K562 (cell line): ENCODE measurements around the gene FAM227A. TPM values are rescaled to one million over a fixed set of nuclear protein-coding genes. Genes with fewer than 3 reads are reported as not detected.

Experiments
- ATAC-seq: fragments of 200-7000 bp; cut with Tn5 transposase; 3 replicates; pipeline ENCODE4 v1.9.1; 2020; ENCODE audit warnings: moderate library complexity
- BruUV-seq: library from RNA; stranded (reverse); fragments of 400-500 nt; replicated peaks from 2 replicates; lab custom pipeline; 2021; lab: Mats Ljungman, UMichigan
- CTCF ChIA-PET: fragments of 300-600 bp; formaldehyde crosslinking; extraction: SDS; loops from one replicate; lab custom pipeline; 2021; ENCODE audit warnings: low intra/inter-chr PET ratio; lab: Yijun Ruan, JAX
- POLR2A ChIA-PET: fragments of 300-600, 350-650 bp; sonication (Branson Sonifier 250); formaldehyde crosslinking; extraction: SDS; loops from one replicate; lab custom pipeline; 2021; ENCODE audit warnings: antibody characterized with exemption, inconsistent platforms; lab: Yijun Ruan, JAX
- DNase-seq, 4 experiments: peaks; one replicate each; pipeline versions ENCODE4 v3.0.0 to v3.0.0-alpha.2; 2011 to 2018; ENCODE audit warnings: low spot score in 3 of 4, mixed read lengths in 3 of 4; ENCODE audit errors: extremely low read depth in 1 of 4
- FAIRE-seq: peaks from 2 replicates; lab custom pipeline; 2011; peaks lifted over from hg19 to GRCh38; lab: Jason Lieb, UNC
- H2AFZ ChIP-seq: 2 replicates; pipeline ENCODE4 v1.6.0; 2011; ENCODE audit warnings: low read depth, low read length, control low read depth, inconsistent platforms
- H3K27ac ChIP-seq: fragments of 200-600 bp; 3 replicates; pipeline ENCODE4 v1.8.0; 2011; ENCODE audit warnings: low read depth, mild to moderate bottlenecking, control low read depth, inconsistent platforms, low read length, moderate library complexity, mixed read lengths; ENCODE audit errors: extremely low read depth
- H3K27me3 ChIP-seq, 2 experiments: fragments of 300-600 bp in 1 of 2; 2 replicates in 1 of 2; 3 replicates in 1 of 2; pipeline versions ENCODE4 v1.6.0 to v1.8.0; 2011; ENCODE audit warnings: inconsistent platforms in 2 of 2, low read length in 2 of 2, mild to moderate bottlenecking in 1 of 2, mixed read lengths in 1 of 2, moderate library complexity in 1 of 2; ENCODE audit not compliant: control insufficient read depth in 2 of 2, insufficient read depth in 2 of 2
- H3K36me3 ChIP-seq: fragments of 300-600 bp; 3 replicates; pipeline ENCODE4 v1.8.0; 2011; ENCODE audit warnings: mild to moderate bottlenecking, low read length, inconsistent platforms; ENCODE audit not compliant: control insufficient read depth, insufficient read depth
- H3K4me1 ChIP-seq, 2 experiments: fragments of 200-600 bp in 1 of 2; replicated peaks in 1 of 2; 2 replicates in 1 of 2; 3 replicates in 1 of 2; pipeline versions ENCODE4 v1.5.1 to v1.8.0; 2011; ENCODE audit warnings: inconsistent platforms in 2 of 2, low read length in 2 of 2, mild to moderate bottlenecking in 1 of 2, mixed read lengths in 1 of 2, moderate library complexity in 1 of 2; ENCODE audit not compliant: control insufficient read depth in 2 of 2, insufficient read depth in 2 of 2
- H3K4me2 ChIP-seq: 2 replicates; pipeline ENCODE4 v1.6.1; 2011; ENCODE audit warnings: low read length, control low read depth, inconsistent platforms, mixed read lengths; ENCODE audit not compliant: insufficient read depth
- H3K4me3 ChIP-seq: fragments of 200-600 bp; sonication (generic), shearing (Covaris generic); 2 replicates; pipeline ENCODE4 v1.5.1; 2016; ENCODE audit warnings: control low read depth, inconsistent platforms
- H3K79me2 ChIP-seq: fragments of 200-600 bp; 3 replicates; pipeline ENCODE4 v1.8.0; 2011; ENCODE audit warnings: low read length, inconsistent platforms; ENCODE audit not compliant: control insufficient read depth, insufficient read depth
- H3K9ac ChIP-seq, 2 experiments: 2 replicates each; pipeline versions ENCODE4 v1.6.0 to v1.6.1; 2011; ENCODE audit warnings: low read depth in 2 of 2, low read length in 2 of 2, control low read depth in 1 of 2, inconsistent platforms in 1 of 2, mild to moderate bottlenecking in 1 of 2, mixed read lengths in 1 of 2; ENCODE audit not compliant: insufficient read depth in 1 of 2
- H3K9me1 ChIP-seq: one replicate; pipeline ENCODE4 v1.6.0; 2011; ENCODE audit warnings: inconsistent platforms, mild to moderate bottlenecking, low read length, moderate library complexity; ENCODE audit not compliant: control insufficient read depth, insufficient read depth
- H3K9me3 ChIP-seq: replicated peaks from 2 replicates; pipeline ENCODE4 v1.5.1; 2011; ENCODE audit warnings: low read depth, low read length, inconsistent platforms; ENCODE audit not compliant: control insufficient read depth, insufficient read depth
- H4K20me1 ChIP-seq: replicated peaks from 2 replicates; pipeline ENCODE4 v1.6.1; 2011; ENCODE audit warnings: low read length, inconsistent platforms, mixed read lengths; ENCODE audit not compliant: control insufficient read depth, insufficient read depth
- ATF6 ChIP-seq: sonication (generic); formaldehyde crosslinking; IDR thresholded peaks from 2 replicates; pipeline ENCODE4 v1.4.0; 2020; ENCODE audit warnings: mild to moderate bottlenecking, missing genetic modification reagents
- ATF7 ChIP-seq: fragments of 450-650 bp; IDR thresholded peaks from 2 replicates; pipeline ENCODE4 v1.7.1; 2014; ENCODE audit warnings: mild to moderate bottlenecking, moderate library complexity
- GTF3C2 ChIP-seq: IDR thresholded peaks from 3 replicates; pipeline ENCODE4 v1.6.1; 2011; ENCODE audit warnings: borderline replicate concordance, mild to moderate bottlenecking, moderate library complexity; ENCODE audit not compliant: insufficient read length; ENCODE audit errors: extremely low read depth
- HDGF ChIP-seq: fragments of 450-650 bp; IDR thresholded peaks from 2 replicates; pipeline ENCODE4 v1.6.1; 2016
- HSF4 ChIP-seq: fragments of 250-450 bp; sonication (Bioruptor Pico); IDR thresholded peaks from 2 replicates; pipeline ENCODE4 v2.1.2; 2022; ENCODE audit warnings: mild to moderate bottlenecking, moderate library complexity, borderline replicate concordance
- KLF13 ChIP-seq: fragments of 450-650 bp; IDR thresholded peaks from 2 replicates; pipeline ENCODE4 v1.6.1; 2016; ENCODE audit warnings: missing genetic modification characterization, low read depth, mild to moderate bottlenecking, missing compliant biosample characterization, moderate library complexity, borderline replicate concordance
- RUNX1 ChIP-seq: sonication (generic); IDR thresholded peaks from 2 replicates; pipeline ENCODE4 v1.6.1; 2016; ENCODE audit warnings: antibody characterized with exemption, low read depth
- TGIF2 ChIP-seq: sonication (generic); formaldehyde crosslinking; IDR thresholded peaks from 2 replicates; pipeline ENCODE4 v1.8.1; 2022; ENCODE audit warnings: mild to moderate bottlenecking, missing genetic modification reagents, moderate library complexity
- THRA ChIP-seq: fragments of 450-650 bp; IDR thresholded peaks from 2 replicates; pipeline ENCODE4 v1.6.1; 2017; ENCODE audit warnings: mild to moderate bottlenecking, moderate library complexity
- ZBTB9 ChIP-seq: fragments of 450-650 bp; formaldehyde crosslinking; IDR thresholded peaks from 2 replicates; pipeline ENCODE4 v1.4.0; 2020; ENCODE audit warnings: mild to moderate bottlenecking, moderate library complexity
- ZNF224 ChIP-seq: sonication (generic); formaldehyde crosslinking; IDR thresholded peaks from 2 replicates; pipeline ENCODE4 v1.8.0; 2022; ENCODE audit warnings: mild to moderate bottlenecking, missing genetic modification reagents
- ZNF408 ChIP-seq: fragments of 250-450 bp; sonication (Bioruptor Pico); IDR thresholded peaks from 2 replicates; pipeline ENCODE4 v1.4.0; 2020; ENCODE audit warnings: low read depth, mild to moderate bottlenecking, moderate library complexity
- ZNF449 ChIP-seq: fragments of 250-450 bp; sonication (Bioruptor Pico); IDR thresholded peaks from 2 replicates; pipeline ENCODE4 v1.8.0; 2022; ENCODE audit warnings: moderate library complexity, mild to moderate bottlenecking, inconsistent platforms
- ZNF79 ChIP-seq: fragments of 250-450 bp; sonication (Bioruptor Pico); IDR thresholded peaks from 2 replicates; pipeline ENCODE4 v1.4.0; 2020; ENCODE audit warnings: low read depth, mild to moderate bottlenecking, moderate library complexity
- WGBS: fragments of 100-300 bp; shearing (Covaris generic); methylation state at CpG from one replicate; pipeline ENCODE4 v1.1.6; 2016; ENCODE audit warnings: low coverage, mixed read lengths; ENCODE audit not compliant: insufficient coverage; ENCODE audit errors: missing lambda C conversion rate; 5-methylcytosine and 5-hydroxymethylcytosine counted together
- in situ Hi-C: fragments of 300-500 bp; cut with MboI; formaldehyde crosslinking; loops from 4 replicates; pipeline ENCODE4 v1.15.0; 2018; ENCODE audit warnings: inconsistent platforms, mixed read lengths
- intact Hi-C: fragments of 100-400 bp; cut with micrococcal nuclease; formaldehyde crosslinking; loops from 2 replicates; pipeline ENCODE4 v1.14.2; 2022
- polyA plus RNA-seq, 8 experiments: library from polyadenylated mRNA; depleted of rRNA in 4 of 8; stranded (reverse) in 5 of 8; unstranded in 3 of 8; fragments of >200 nt; fragmentation: Nextera tagmentation in 2 of 8; fragmentation: Illumina TruSeq in 1 of 8; extraction: Ambion mirVana in 2 of 8; extraction: Trizol in 1 of 8; gene quantifications; 2 replicates each; pipeline versions ENCODE4 v1.2.1 to v1.2.3, GENCODE V29; 2011 to 2014; ENCODE audit warnings: inconsistent platforms in 1 of 8, missing spikeins in 1 of 8
- total RNA-seq, 7 experiments: library from RNA; depleted of rRNA in 6 of 7; stranded (reverse); fragments of >200 nt in 6 of 7; fragmentation: Illumina TruSeq in 2 of 7; extraction: Trizol in 2 of 7; gene quantifications; 2 replicates each; pipeline versions ENCODE4 v1.2.1 to v1.2.3, GENCODE V29; 2011 to 2021; ENCODE audit warnings: low replicate concordance in 1 of 7

The FAM227A gene
- total and polyA plus RNA-seq, 9 of the 15 experiments (the other 6 are each of a cell fraction or from before 2014, with no cell fraction given) = 0.10 to 2.2 (median 0.83) TPM

GRCh38 chr22:38638216-38638615 is 18.0 kb downstream of the FAM227A start:
- H3K36me3 ChIP-seq = no peaks in the 10 kb centered on the region
- no peaks in the 10 kb centered on the region for H3K9me1 ChIP-seq
- DNase-seq (no peak), ATAC-seq (no peak), FAIRE-seq (no peak)
- no peak overlapping the region for H3K4me3 ChIP-seq
- H3K9me3 ChIP-seq = no peaks in the 10 kb centered on the region
- in situ Hi-C loops = no loop called here
- no peaks in the 10 kb centered on the region for H4K20me1 ChIP-seq
- ChIA-PET POLR2A (interaction anchor here (0.6 kb wide), 1 partner anchor 381 kb away, joined by 3 read pairs; no protein-coding TSS in a partner anchor), CTCF (no interaction called here)
- H3K79me2 ChIP-seq = no peaks in the 10 kb centered on the region
- H3K27me3 ChIP-seq = no peaks in the 10 kb centered on the region
- intact Hi-C loops = no loop called here
- BruUV-seq = no TSS peak
- 0 out of 4 replicates have a peak overlapping the region, but pooled peaks of 1 of the 2 experiments have one; percentile 40 for H3K9ac ChIP-seq
- H3K27ac ChIP-seq = no peak overlapping the region
- no peak overlapping the region for H3K4me2 ChIP-seq
- peaks cover 0 to 5% of the 10 kb centered on the region in 2 experiments; a peak in 2 of 5 replicates for H3K4me1 ChIP-seq
- no peak overlapping the region for H2AFZ ChIP-seq
- 38% methylated on average over 2 of the region's 2 CpGs for WGBS
- TF ChIP-seq ATF7 (no peak), HDGF (no peak), RUNX1 (no peak), THRA (no peak), ZNF79 (CRISPR knock-in tag) (no peak), GTF3C2 (no peak), TGIF2 (CRISPR knock-in tag) (no peak), HSF4 (CRISPR knock-in tag) (no peak), ZNF408 (CRISPR knock-in tag) (no peak), ZBTB9 (CRISPR knock-in tag) (no peak), KLF13 (tag) (no peak), ZNF449 (CRISPR knock-in tag) (no peak), ZNF224 (CRISPR knock-in tag) (no peak), ATF6 (CRISPR knock-in tag) (no peak)
